GM18858 (cell line): ENCODE measurements around the gene EIF2AK3.
"Not testable (repeated sequence)": the region's sequence is repeated elsewhere in the genome, so short reads cannot be mapped to it uniquely, and the experiment has no call there.

Source experiments
- ATAC-seq: cut with Tn5 transposase; IDR thresholded peaks from one replicate; pipeline ENCODE4 v1.9.1; 2021; ENCODE audit not compliant: unreplicated experiment

Gene EIF2AK3

DNA sequence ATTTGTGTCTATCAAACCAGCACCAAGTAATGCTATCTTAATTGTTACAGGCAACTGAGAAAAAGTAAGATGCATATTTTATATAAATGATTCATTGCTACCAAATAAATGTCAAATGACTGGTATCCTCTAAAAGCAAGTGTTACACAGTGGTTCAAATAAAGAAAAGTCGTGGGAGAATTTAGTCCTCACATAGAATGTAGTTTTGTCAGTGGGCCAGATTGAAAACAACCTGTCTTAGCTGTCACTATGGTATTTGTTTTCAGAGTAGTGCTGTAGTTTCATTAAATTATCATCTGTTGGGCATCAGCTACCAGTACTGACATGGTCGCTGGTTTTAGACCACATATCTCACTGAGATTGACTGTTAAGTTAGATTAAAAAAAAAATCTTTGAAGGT, 10.2 kb upstream of the EIF2AK3 start:
- ATAC-seq = no peak

- ATAC-seq = no peak
Measured at GRCh38 chr2:88636026-88636425, 8.8 kb upstream of the EIF2AK3 start.

GRCh38 chr2:88632569-88632968, 5.3 kb upstream of the EIF2AK3 start:
- ATAC-seq = no peak

- no peak for ATAC-seq
Measured at GRCh38 chr2:88628571-88628939, 1.3 kb upstream of the EIF2AK3 start.

- peak; percentile 21 for ATAC-seq
Measured at GRCh38 chr2:88627856-88628570, 749 bp upstream of the EIF2AK3 start.

DNA sequence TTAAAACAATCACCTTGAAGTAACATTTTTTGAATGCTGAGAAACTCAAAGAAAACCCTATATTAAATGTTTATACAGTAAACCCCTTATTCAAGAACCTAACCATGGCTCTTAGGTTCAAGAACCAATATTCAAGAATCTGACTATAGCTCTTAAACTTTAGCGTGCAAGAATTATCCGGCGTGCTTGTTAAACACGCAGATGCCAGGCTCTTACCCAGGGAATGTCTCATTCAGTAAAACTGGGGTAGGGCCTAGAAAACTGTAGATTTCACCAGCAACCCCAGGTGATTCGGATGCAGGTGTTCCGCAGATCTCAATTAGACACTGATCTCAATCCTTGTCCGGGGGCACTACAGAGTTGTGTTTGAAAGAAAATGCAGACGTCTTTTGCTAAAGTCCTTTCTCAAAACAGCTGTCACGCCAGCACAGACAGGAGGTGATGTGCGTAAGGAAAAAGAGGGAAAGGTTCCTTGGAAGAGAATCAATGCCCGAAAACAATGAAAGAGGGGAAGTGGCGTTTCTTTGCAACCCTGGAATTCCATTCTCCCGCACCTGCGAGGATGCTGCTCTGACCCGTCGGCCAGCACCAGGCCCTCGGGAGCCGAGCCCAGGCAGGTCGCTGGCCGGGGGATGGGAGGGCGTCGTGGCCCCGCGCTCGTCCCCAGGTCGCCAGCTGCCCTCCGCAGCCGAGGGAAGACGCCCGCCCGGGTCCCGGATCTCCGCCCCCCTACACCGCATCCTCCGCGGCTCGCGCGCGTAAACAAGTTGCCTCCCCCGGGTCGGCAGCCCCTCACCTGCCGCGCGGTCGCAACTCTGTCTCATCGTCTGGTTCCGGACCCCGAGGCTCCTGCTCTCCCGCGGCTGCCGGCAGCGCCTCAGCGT, 851 bp downstream of the EIF2AK3 start:
- ATAC-seq = no peak

- ATAC-seq = no peak
Measured at GRCh38 chr2:88624477-88624876, 2.8 kb downstream of the EIF2AK3 start.

DNA sequence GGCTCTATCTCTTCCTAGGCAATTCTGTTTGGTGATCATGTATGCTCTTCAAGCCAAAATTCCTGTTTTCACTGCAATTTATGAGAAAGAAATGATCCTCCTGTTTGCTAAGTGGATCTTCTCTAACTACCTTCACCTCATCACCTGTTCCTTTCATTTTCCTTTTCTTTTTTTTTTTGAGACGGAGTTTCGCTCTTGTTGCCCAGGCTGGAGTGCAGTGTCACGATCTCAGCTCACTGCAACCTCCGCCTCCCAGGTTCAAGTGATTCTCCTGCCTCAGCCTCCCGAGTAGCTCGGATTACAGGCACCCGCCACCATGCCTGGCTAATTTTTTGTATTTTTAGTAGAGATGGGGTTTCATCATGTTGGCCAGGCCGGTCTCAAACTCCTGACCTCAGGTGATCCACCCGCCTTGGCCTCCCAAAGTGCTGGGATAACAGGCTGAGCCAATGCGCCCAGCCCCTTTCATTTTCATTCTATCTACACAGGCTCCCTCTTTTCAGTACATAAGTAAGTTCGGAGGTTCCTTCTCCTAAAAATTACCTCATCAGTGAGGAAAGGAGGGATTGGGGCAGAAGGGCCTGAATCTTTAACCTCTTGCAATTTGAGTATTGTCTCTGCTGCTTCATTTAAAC, 3.3 kb downstream of the EIF2AK3 start:
- ATAC-seq = not testable (repeated sequence)

- ATAC-seq = no peak
Measured at GRCh38 chr2:88622307-88622706, 5.0 kb downstream of the EIF2AK3 start.

DNA sequence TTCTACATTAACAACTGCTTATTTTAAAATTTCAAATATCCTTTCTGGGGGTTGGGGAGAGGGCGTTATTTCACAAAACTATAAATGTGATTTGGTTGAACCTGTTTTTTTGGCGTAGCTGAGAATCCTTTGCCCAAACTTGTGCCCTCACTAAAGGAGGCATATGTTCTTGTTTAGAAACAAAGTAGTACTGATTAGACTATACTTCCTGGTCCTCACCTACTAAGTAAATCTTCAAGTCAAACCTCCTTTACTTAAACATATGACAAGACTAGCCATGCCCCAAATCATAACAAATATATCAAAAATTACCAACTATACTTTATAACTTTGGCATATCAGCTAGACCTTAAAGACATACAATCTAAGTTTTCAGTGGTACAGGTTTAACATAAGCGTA, 5.8 kb downstream of the EIF2AK3 start:
- no peak for ATAC-seq

DNA sequence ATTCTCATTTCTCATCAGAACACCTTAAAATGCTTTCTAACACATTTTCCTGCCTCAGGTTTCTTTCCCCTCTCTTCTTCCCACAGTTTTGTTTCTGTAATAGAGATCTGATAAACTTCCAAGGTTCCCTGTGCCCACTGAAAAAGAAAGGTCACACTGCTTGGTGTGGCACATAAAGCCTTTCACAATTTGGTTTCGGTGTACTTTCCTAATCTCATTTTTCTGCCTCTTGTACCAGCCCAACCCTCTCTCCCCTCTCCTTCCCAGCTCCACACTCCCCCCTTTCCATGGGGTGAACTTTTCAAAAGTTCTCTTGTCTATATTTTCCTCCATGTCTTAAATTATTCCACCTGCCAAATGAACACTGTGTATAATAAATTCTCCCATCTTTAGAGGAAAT, 7.2 kb downstream of the EIF2AK3 start:
- ATAC-seq = no peak

DNA sequence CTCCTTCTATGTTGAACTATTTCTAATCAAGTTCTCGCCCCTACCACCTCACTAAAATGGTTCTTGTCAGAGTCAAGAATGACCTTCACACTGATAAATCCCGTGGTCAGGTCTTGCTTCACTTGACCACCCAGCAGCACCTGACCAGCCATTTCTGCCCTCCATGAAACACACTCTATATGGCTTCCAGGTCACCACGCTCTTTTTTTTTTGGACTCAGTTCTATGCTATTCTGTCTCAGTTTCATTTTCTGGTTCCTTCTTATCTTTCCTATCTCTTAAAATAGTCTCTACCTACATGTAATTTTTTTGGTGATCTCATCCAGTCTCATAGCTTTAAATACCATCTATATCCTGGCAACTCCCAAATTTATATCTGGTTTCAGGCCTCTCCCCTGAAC, 11.4 kb downstream of the EIF2AK3 start:
- peak; percentile 50 for ATAC-seq

GRCh38 chr2:88614497-88615157, 12.6 kb downstream of the EIF2AK3 start:
- peak; percentile 76 for ATAC-seq

GRCh38 chr2:88613921-88614320, 13.3 kb downstream of the EIF2AK3 start:
- no peak for ATAC-seq

- ATAC-seq = no peak
Measured at GRCh38 chr2:88608184-88608583, 19.1 kb downstream of the EIF2AK3 start.

DNA sequence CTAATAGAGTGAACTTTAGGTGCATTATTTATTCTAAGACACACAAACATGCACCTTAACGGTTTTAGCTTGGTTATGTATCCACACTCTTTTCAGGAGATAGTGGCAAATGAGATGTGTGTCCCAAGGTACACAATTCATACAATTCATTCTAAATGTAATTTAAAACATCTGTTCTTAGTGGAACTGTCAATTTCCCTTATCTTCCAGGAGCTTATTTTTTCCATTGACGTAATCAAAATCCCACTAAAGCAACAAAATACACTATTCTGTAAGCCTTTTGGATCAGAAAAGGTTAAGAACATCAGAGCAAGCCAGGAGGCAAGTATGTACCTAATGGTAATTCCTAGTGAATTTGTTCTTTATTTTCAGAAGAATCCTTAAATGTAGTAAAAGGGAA, 19.8 kb downstream of the EIF2AK3 start:
- no peak for ATAC-seq

- peak; percentile 76 for ATAC-seq
Measured at GRCh38 chr2:88606371-88607030, 20.8 kb downstream of the EIF2AK3 start.

GRCh38 chr2:88603146-88603545, 24.1 kb downstream of the EIF2AK3 start:
- no peak for ATAC-seq

- ATAC-seq = no peak
Measured at GRCh38 chr2:88602022-88602421, 25.2 kb downstream of the EIF2AK3 start.

- no peak for ATAC-seq
Measured at GRCh38 chr2:88601286-88601685, 26.0 kb downstream of the EIF2AK3 start.

DNA sequence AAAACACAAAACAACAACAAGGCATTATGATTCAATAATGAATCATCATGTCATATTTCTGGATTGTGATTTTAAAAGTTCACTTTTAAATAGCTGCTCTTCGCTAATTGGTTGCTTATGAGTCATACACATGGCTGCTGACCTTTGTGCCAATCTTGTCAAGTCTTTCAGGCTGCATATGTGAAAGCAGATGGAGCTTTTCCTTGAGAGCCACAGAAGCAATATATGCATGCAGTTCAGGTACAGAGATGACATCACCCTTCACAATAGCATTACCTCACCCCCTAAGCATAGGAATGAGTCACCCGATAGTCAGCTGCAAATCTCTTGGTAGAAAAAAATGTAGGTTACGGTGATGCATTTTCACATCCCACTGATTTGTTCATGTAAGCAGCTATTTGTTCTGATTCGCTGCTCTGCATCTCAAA, 27.2 kb downstream of the EIF2AK3 start:
- peak; percentile 99 for ATAC-seq
